Testis (tissue), 3 donors: ENCODE measurements around the gene ARL4A. TPM values are rescaled to one million over a fixed set of nuclear protein-coding genes. Genes with fewer than 3 reads are reported as not detected.
"Not testable (repeated sequence)": the region's sequence is repeated elsewhere in the genome, so short reads cannot be mapped to it uniquely, and the experiment has no call there.

Experiments used
- DNase-seq: peaks from one replicate; pipeline ENCODE4 v3.0.0-alpha.2; 2019
- H3K27ac ChIP-seq, 2 donors: fragments of 200-600 bp; sonication (generic); one replicate each; pipeline ENCODE4 v1.5.1; 2019
- H3K27me3 ChIP-seq: fragments of 200-600 bp; sonication (generic); one replicate; pipeline ENCODE4 v1.5.1; 2019
- H3K36me3 ChIP-seq: fragments of 200-600 bp; sonication (generic); one replicate; pipeline ENCODE4 v1.5.1; 2017; ENCODE audit warnings: low read depth; ENCODE audit errors: missing control alignments
- H3K4me1 ChIP-seq: fragments of 200-600 bp; sonication (generic); one replicate; pipeline ENCODE4 v1.5.1; 2019
- H3K4me3 ChIP-seq, 2 donors: fragments of 200-600 bp; sonication (generic); one replicate each; pipeline ENCODE4 v1.5.1; 2017 to 2019
- H3K9me3 ChIP-seq: fragments of 200-600 bp; sonication (generic); one replicate; pipeline ENCODE4 v1.5.1; 2017
- CTCF ChIP-seq, 3 experiments: fragments of 450-650 bp in 2 of 3; fragments of 200-600 bp in 1 of 3; sonication (generic) in 1 of 3; IDR thresholded peaks; one replicate each; pipeline ENCODE4 v1.5.1; 2016 to 2019; ENCODE audit warnings: antibody characterized with exemption in 3 of 3, mild to moderate bottlenecking in 2 of 3, moderate library complexity in 1 of 3
- POLR2A ChIP-seq: fragments of 450-650 bp; IDR thresholded peaks from one replicate; pipeline ENCODE4 v1.6.1; 2017; ENCODE audit warnings: antibody characterized with exemption, mild to moderate bottlenecking, moderate library complexity
- WGBS, 2 donors: methylation state at CpG; one replicate each; pipeline ENCODE4 v1.1.5; 2018; 5-methylcytosine and 5-hydroxymethylcytosine counted together
- intact Hi-C: fragments of 100-400 bp; cut with DNase I; formaldehyde crosslinking; loops from one replicate; pipeline ENCODE4 v1.15.1; 2023; ENCODE audit warnings: low total_unique reads
- polyA plus RNA-seq: library from polyadenylated mRNA; stranded (reverse); fragments of 350-450 nt; fragmentation: Illumina TruSeq; extraction: RNeasy Lipid Tissue Mini Kit (QIAGEN cat#74804); gene quantifications from one replicate; pipeline ENCODE4 v1.2.3, GENCODE V29; 2014; ENCODE audit warnings: low read depth, low replicate concordance; ENCODE audit not compliant: insufficient read depth
- total RNA-seq, 2 donors: library from RNA; depleted of rRNA; stranded (reverse); fragments of >200 nt; gene quantifications; one replicate each; pipeline ENCODE4 v1.2.3, GENCODE V29; 2016

ARL4A gene
- total and polyA plus RNA-seq, 3 donors from 2014 or later = 60.8 to 344 (median 153) TPM

GRCh38 chr7:12686234-12686890, 1.1 kb upstream of the ARL4A start:
- 1 to 3% methylated on average over 28 to 30 of the region's 54 CpGs for WGBS, 2 donors
- peak; percentile 95 for DNase-seq
- Histone ChIP-seq H3K4me1 (peaks cover 5% of the 10 kb centered on the region), H3K4me3 (peak overlapping the region; percentile 97 to 98), H3K9me3 (no peaks in the 10 kb centered on the region), H3K27me3 (no peaks in the 10 kb centered on the region), H3K27ac (peak overlapping the region; percentile 89 to 96), H3K36me3 (no peaks in the 10 kb centered on the region)
- intact Hi-C loops = no loop called here
- TF ChIP-seq CTCF (IDR thresholded peaks at IDR 0.05) = peak; percentile 86 to 97 (median 94)
- TF ChIP-seq POLR2A = no peak

- no peak for DNase-seq
- Histone ChIP-seq H3K27ac (peak overlapping the region; percentile 5 to 89), H3K27me3 (no peaks in the 10 kb centered on the region), H3K4me3 (peak overlapping the region; percentile 97 to 98), H3K9me3 (no peaks in the 10 kb centered on the region), H3K4me1 (peaks cover 5% of the 10 kb centered on the region), H3K36me3 (no peaks in the 10 kb centered on the region)
- intact Hi-C loops = no loop called here
- peak; percentile 22 for TF ChIP-seq POLR2A
- TF ChIP-seq CTCF (IDR thresholded peaks at IDR 0.05) = no peak
- 5 to 6% methylated on average over 11 to 12 of the region's 12 CpGs for WGBS, 2 donors
These were observed 312 bp downstream of the ARL4A start for GRCh38 chr7:12687718-12688171.

GRCh38 chr7:12688485-12689170, 1.2 kb downstream of the ARL4A start:
- H3K9me3 ChIP-seq, H3K36me3 ChIP-seq, H3K4me3 ChIP-seq, DNase-seq, H3K27me3 ChIP-seq, H3K4me1 ChIP-seq, intact Hi-C loops: not testable (repeated sequence)
- 66 to 72% methylated on average over 3 of the region's 3 CpGs for WGBS, 2 donors
- H3K27ac ChIP-seq = peak overlapping the region in 1 of 2 donors; percentile 11

- no peak for TF ChIP-seq CTCF (IDR thresholded peaks at IDR 0.05)
- TF ChIP-seq POLR2A = no peak
- Histone ChIP-seq H3K9me3 (no peaks in the 10 kb centered on the region), H3K27ac (peak overlapping the region in 1 of 2 donors; percentile 11), H3K27me3 (no peaks in the 10 kb centered on the region), H3K4me3 (no peak overlapping the region), H3K4me1 (peaks cover 5% of the 10 kb centered on the region), H3K36me3 (no peaks in the 10 kb centered on the region)
- intact Hi-C loops = no loop called here
- 43 to 66% methylated on average over 2 of the region's 2 CpGs for WGBS, 2 donors
- no peak for DNase-seq
These were observed 2.0 kb downstream of the ARL4A start for GRCh38 chr7:12689451-12689850.

- no peak overlapping the region for H3K4me3 ChIP-seq
- H3K9me3 ChIP-seq = no peaks in the 10 kb centered on the region
- no peaks in the 10 kb centered on the region for H3K36me3 ChIP-seq
- no peak for DNase-seq
- WGBS, 2 donors = 86 to 90% methylated on average over 1 of the region's 1 CpG
- intact Hi-C loops = no loop called here
- no peak overlapping the region for H3K27ac ChIP-seq
- H3K27me3 ChIP-seq = no peaks in the 10 kb centered on the region
- peaks cover 5% of the 10 kb centered on the region for H3K4me1 ChIP-seq
- TF ChIP-seq CTCF (IDR thresholded peaks at IDR 0.05) = no peak
- no peak for TF ChIP-seq POLR2A
These were observed 2.8 kb downstream of the ARL4A start for GRCh38 chr7:12690041-12690878.

- H3K27me3 ChIP-seq, H3K27ac ChIP-seq, H3K36me3 ChIP-seq, H3K9me3 ChIP-seq, intact Hi-C loops, DNase-seq, H3K4me3 ChIP-seq, H3K4me1 ChIP-seq: not testable (repeated sequence)
- WGBS, 2 donors = 93 to 100% methylated on average over 3 of the region's 3 CpGs
These were observed 4.0 kb downstream of the ARL4A start for GRCh38 chr7:12691388-12691787.
